OCI-LY1 (cell line): Measurements from ENCODE around the gene FEV.

Experiments used
- H2AFZ ChIP-seq: fragments of 200-600 bp; sonication (generic), shearing (Covaris generic); 2 replicates; pipeline ENCODE4 v1.6.0; 2014; ENCODE audit warnings: antibody characterized with exemption, mild to moderate bottlenecking, low read length
- H3F3A ChIP-seq: fragments of 200-600 bp; sonication (generic), shearing (Covaris generic); 2 replicates; pipeline ENCODE4 v1.6.0; 2014; ENCODE audit warnings: mild to moderate bottlenecking, antibody characterized with exemption, low read length, moderate library complexity; ENCODE audit not compliant: insufficient read depth
- H3K27ac ChIP-seq: fragments of 200-600 bp; sonication (generic); 2 replicates; pipeline ENCODE4 v1.5.1; 2014; ENCODE audit warnings: low read length, mixed run types, mild to moderate bottlenecking, low read depth; ENCODE audit not compliant: poor library complexity, severe bottlenecking
- H3K27me3 ChIP-seq: fragments of 200-600 bp; sonication (generic); 2 replicates; pipeline ENCODE4 v1.6.0; 2014; ENCODE audit warnings: antibody characterized with exemption, mild to moderate bottlenecking, low read length, moderate library complexity; ENCODE audit not compliant: insufficient read depth
- H3K36me3 ChIP-seq: fragments of 200-600 bp; sonication (generic); 2 replicates; pipeline ENCODE4 v1.6.1; 2014; ENCODE audit warnings: mild to moderate bottlenecking, antibody characterized with exemption, low read length, moderate library complexity, mixed read lengths; ENCODE audit not compliant: insufficient read depth
- H3K4me1 ChIP-seq: fragments of 200-600 bp; sonication (generic); 2 replicates; pipeline ENCODE4 v1.5.1; 2014; ENCODE audit warnings: mild to moderate bottlenecking, low read length, moderate library complexity; ENCODE audit not compliant: insufficient read depth, severe bottlenecking
- H3K4me2 ChIP-seq: fragments of 200-600 bp; sonication (generic), shearing (Covaris generic); 2 replicates; pipeline ENCODE4 v1.6.1; 2014; ENCODE audit warnings: low read length
- H3K4me3 ChIP-seq: fragments of 200-600 bp; sonication (generic); 2 replicates; pipeline ENCODE4 v1.5.1; 2014; ENCODE audit warnings: low read length, low read depth, mild to moderate bottlenecking, mixed read lengths; ENCODE audit not compliant: poor library complexity, severe bottlenecking
- H3K79me2 ChIP-seq: fragments of 200-600 bp; shearing (Covaris generic); 2 replicates; pipeline ENCODE4 v1.6.1; 2016; ENCODE audit warnings: mixed run types, low read length, mixed read lengths; ENCODE audit not compliant: insufficient read depth
- H3K9ac ChIP-seq: fragments of 200-600 bp; sonication (generic), shearing (Covaris generic); 2 replicates; pipeline ENCODE4 v1.6.1; 2014; ENCODE audit warnings: mild to moderate bottlenecking, low read length, mixed read lengths
- H3K9me2 ChIP-seq: fragments of 200-600 bp; sonication (generic), shearing (Covaris generic); 2 replicates; pipeline ENCODE4 v1.6.1; 2014; ENCODE audit warnings: low read depth, mild to moderate bottlenecking, low read length, mixed read lengths
- H3K9me3 ChIP-seq: fragments of 200-600 bp; shearing (Covaris generic); 2 replicates; pipeline ENCODE4 v1.6.1; 2014; ENCODE audit warnings: low read length, mixed read lengths
- H4K20me1 ChIP-seq: fragments of 200-600 bp; sonication (generic), shearing (Covaris generic); 2 replicates; pipeline ENCODE4 v1.6.0; 2016; ENCODE audit warnings: mild to moderate bottlenecking, low read length; ENCODE audit not compliant: insufficient read depth
- CTCF ChIP-seq: fragments of 200-600 bp; sonication (generic), shearing (Covaris generic); IDR thresholded peaks from 2 replicates; pipeline ENCODE4 v1.5.1; 2017; ENCODE audit warnings: mild to moderate bottlenecking, antibody characterized with exemption, low read length, moderate library complexity, mixed read lengths
- EZH2 ChIP-seq: fragments of 200-600 bp; sonication (generic), shearing (Covaris generic); IDR thresholded peaks from 2 replicates; pipeline ENCODE4 v1.8.0; 2017; ENCODE audit warnings: borderline replicate concordance, mixed run types, mild to moderate bottlenecking, antibody characterized with exemption, low read length, moderate library complexity, mixed read lengths

FEV gene

DNA sequence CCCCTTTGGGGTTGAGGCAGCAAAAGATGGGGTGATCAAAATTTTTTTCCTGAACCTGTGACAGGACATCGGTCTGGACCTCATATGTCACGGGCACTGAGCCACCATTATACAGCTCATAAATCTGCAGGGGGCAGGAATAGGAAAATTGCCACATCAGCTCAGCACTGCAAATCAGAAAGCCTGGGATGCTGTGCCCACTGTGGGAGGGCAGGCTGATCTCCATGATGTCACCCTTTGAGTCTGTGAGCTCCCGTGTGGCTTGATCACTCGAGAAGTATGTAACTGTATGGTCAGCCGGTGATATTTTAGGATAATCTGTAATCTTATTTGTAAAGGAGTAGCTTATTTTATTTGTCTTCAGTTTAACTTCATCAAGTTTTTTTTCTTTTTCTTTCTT, 25.9 kb upstream of the FEV start:
- H3K36me3 ChIP-seq: no peaks in the 10 kb centered on the region
- H3K4me1 ChIP-seq: no peaks in the 10 kb centered on the region
- H4K20me1 ChIP-seq: no peaks in the 10 kb centered on the region
- no peaks in the 10 kb centered on the region for H3F3A ChIP-seq
- H3K9me2 ChIP-seq: no peaks in the 10 kb centered on the region
- no peaks in the 10 kb centered on the region for H3K27me3 ChIP-seq
- H3K27ac ChIP-seq: no peak overlapping the region
- H3K4me2 ChIP-seq: no peak overlapping the region
- no peaks in the 10 kb centered on the region for H3K79me2 ChIP-seq
- no peaks in the 10 kb centered on the region for H3K9me3 ChIP-seq
- no peak overlapping the region for H3K4me3 ChIP-seq
- H3K9ac ChIP-seq: no peak overlapping the region
- H2AFZ ChIP-seq: no peak overlapping the region
- no peak for TF ChIP-seq EZH2
- no peak for TF ChIP-seq CTCF

- H3K4me3 ChIP-seq: no peak overlapping the region
- H3K9ac ChIP-seq: no peak overlapping the region
- no peaks in the 10 kb centered on the region for H3K9me3 ChIP-seq
- no peaks in the 10 kb centered on the region for H3K79me2 ChIP-seq
- TF ChIP-seq CTCF (peak; percentile 59; the same call in 1 of the 2 replicates), EZH2 (no peak)
- H3K4me2 ChIP-seq: no peak overlapping the region
- H3K36me3 ChIP-seq: no peaks in the 10 kb centered on the region
- H2AFZ ChIP-seq: no peak overlapping the region
- H3K9me2 ChIP-seq: no peaks in the 10 kb centered on the region
- no peak overlapping the region for H3K27ac ChIP-seq
- H4K20me1 ChIP-seq: no peaks in the 10 kb centered on the region
- no peaks in the 10 kb centered on the region for H3F3A ChIP-seq
- H3K4me1 ChIP-seq: no peaks in the 10 kb centered on the region
- H3K27me3 ChIP-seq: no peaks in the 10 kb centered on the region
Measured at GRCh38 chr2:219010162-219010756, 25.3 kb upstream of the FEV start.

- TF ChIP-seq CTCF: no peak
- no peak for TF ChIP-seq EZH2
- Histone ChIP-seq H4K20me1 (no peaks in the 10 kb centered on the region), H3K9me3 (no peaks in the 10 kb centered on the region), H3K4me2 (no peak overlapping the region), H3K9ac (no peak overlapping the region), H3K79me2 (no peaks in the 10 kb centered on the region), H3K9me2 (no peaks in the 10 kb centered on the region), H3K4me3 (no peak overlapping the region), H3F3A (no peaks in the 10 kb centered on the region), H3K4me1 (no peaks in the 10 kb centered on the region), H3K36me3 (no peaks in the 10 kb centered on the region), H3K27ac (no peak overlapping the region), H2AFZ (no peak overlapping the region), H3K27me3 (no peaks in the 10 kb centered on the region)
Measured at GRCh38 chr2:219009294-219009693, 24.3 kb upstream of the FEV start.
